Measurements from ENCODE around the gene ARHGAP21. TPM values are rescaled to one million over a fixed set of nuclear protein-coding genes. Genes with fewer than 3 reads are reported as not detected.

ARHGAP21 gene
- total RNA-seq, 1 donor from 2014 or later = 69.7 TPM

DNA sequence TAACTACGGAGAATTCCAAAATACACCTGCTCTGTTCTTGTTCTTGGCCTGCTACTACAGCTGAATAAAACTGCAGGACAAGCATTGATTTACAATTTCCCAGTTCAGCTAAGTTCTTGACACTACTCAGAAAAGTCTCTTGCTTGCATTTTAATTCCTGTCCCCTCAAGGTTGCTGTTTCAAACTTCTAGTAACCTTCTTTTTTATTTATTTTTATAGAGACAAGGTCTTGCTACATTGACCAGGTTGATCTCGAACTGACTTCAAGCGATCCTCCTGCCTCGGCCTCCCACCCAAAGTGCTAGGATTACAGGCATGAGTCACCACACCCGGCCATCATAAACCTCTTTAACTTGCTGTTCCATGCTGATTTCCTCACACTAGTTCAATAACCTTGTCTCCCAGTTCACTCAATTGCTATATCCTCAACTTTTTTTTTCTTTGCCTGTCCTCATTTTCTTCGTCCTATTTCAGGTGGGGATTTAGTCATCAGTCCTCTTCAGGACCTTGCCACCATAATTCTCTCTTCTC is 79.9 kb downstream of the ARHGAP21 start:
- DNase-seq (ENCODE audit: extremely low spot score, unreplicated experiment) = no peak
- Mint-ChIP-seq H3K36me3 (peaks cover 1% of the 10 kb centered on the region), H3K4me3 (no peak overlapping the region), H3K4me1 (ENCODE audit: unreplicated experiment) (no peaks in the 10 kb centered on the region), H3K9me3 (no peaks in the 10 kb centered on the region), H3K27me3 (no peaks in the 10 kb centered on the region), H3K27ac (no peak overlapping the region)
- TF ChIP-seq, protein P1, sequence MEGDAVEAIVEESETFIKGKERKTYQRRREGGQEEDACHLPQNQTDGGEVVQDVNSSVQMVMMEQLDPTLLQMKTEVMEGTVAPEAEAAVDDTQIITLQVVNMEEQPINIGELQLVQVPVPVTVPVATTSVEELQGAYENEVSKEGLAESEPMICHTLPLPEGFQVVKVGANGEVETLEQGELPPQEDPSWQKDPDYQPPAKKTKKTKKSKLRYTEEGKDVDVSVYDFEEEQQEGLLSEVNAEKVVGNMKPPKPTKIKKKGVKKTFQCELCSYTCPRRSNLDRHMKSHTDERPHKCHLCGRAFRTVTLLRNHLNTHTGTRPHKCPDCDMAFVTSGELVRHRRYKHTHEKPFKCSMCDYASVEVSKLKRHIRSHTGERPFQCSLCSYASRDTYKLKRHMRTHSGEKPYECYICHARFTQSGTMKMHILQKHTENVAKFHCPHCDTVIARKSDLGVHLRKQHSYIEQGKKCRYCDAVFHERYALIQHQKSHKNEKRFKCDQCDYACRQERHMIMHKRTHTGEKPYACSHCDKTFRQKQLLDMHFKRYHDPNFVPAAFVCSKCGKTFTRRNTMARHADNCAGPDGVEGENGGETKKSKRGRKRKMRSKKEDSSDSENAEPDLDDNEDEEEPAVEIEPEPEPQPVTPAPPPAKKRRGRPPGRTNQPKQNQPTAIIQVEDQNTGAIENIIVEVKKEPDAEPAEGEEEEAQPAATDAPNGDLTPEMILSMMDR (conservative IDR thresholded peaks at IDR 0.05) = no peak

DNA sequence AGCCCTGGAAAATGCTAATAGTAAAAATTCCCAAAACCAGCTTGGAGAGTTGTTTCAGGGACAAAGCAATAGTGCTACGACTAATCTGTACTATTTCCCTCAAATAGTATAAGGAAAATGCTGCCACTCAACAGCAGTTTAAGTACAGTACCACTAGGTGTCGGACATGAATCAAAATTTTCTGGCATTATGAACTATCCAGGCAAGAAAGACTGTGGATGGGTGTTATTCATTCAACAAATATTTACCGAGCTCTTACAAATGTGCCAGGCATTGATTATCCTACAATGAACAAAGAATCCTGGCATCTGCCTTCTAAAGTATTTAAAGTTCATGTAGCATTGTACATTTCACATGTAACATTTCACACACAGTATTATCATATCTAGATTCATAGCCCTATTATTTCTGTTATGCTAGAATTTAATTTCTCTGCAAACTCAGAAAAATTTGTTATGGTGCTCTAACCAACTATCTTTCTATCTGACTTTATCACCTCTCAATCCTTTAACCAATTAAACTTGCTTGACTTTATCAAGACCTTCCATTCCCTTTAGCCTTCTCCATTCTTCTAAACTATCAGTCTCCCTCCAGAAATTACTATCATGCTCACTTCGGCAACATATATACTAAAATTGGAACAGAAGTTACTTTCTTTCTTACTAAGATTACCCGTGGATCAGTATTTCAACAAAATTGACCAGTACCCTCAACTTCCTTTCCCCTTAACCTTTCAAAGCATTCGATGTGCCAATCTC is 80.6 kb downstream of the ARHGAP21 start:
- DNase-seq (ENCODE audit: extremely low spot score, unreplicated experiment) = no peak
- no peak overlapping the region for H3K27ac Mint-ChIP-seq
- no peaks in the 10 kb centered on the region for H3K27me3 Mint-ChIP-seq
- no peaks in the 10 kb centered on the region for H3K9me3 Mint-ChIP-seq
- H3K36me3 Mint-ChIP-seq = no peaks in the 10 kb centered on the region
- H3K4me1 Mint-ChIP-seq (ENCODE audit: unreplicated experiment) = no peaks in the 10 kb centered on the region
- TF ChIP-seq, protein P1 (conservative IDR thresholded peaks at IDR 0.05) = peak; percentile 80
- no peak overlapping the region for H3K4me3 Mint-ChIP-seq

DNA sequence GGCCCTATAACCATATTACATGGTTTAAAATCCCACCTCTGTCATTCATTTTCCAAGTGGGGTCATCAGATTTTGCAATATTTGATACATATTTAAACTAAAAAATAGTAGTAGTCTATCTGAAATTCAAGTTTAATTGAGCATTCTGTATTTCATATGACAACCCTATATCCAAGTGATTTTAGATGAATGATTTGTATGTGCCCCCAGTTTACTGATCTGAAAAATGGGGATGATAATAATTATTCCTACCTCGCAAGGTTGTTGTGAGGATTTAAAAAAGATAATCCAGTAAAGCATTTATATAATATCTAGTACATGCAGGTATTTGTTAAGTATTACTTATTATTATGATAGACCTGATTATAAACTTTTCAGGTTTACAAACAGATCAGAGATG is 84.6 kb downstream of the ARHGAP21 start:
- H3K9me3 Mint-ChIP-seq = no peaks in the 10 kb centered on the region
- H3K4me3 Mint-ChIP-seq = no peak overlapping the region
- H3K27me3 Mint-ChIP-seq = no peaks in the 10 kb centered on the region
- TF ChIP-seq, protein P1 (conservative IDR thresholded peaks at IDR 0.05) = no peak
- peaks cover 9% of the 10 kb centered on the region for H3K4me1 Mint-ChIP-seq (ENCODE audit: unreplicated experiment)
- no peak for DNase-seq (ENCODE audit: extremely low spot score, unreplicated experiment)
- H3K27ac Mint-ChIP-seq = no peak overlapping the region
- peaks cover 6% of the 10 kb centered on the region for H3K36me3 Mint-ChIP-seq

DNA sequence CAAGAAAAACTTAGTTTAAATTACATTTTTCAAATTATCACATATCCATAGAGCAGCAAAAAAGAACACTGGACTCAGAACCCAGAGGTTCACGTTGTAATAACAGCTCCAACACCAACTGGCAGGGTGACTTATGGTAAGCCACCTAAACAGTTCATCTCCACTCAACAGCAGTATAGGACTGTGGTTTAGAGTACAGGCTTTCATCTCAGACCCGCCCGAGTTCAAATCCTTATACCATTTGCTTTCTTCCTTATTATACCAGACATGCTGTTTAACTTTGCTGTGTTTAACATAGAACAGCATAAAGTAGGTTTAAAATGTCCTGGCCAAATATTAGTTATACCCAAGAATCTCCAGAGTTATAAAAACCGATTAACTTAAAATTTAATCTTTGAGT is 97.9 kb downstream of the ARHGAP21 start:
- no peak overlapping the region for H3K27ac Mint-ChIP-seq
- H3K9me3 Mint-ChIP-seq = no peaks in the 10 kb centered on the region
- no peak overlapping the region for H3K4me3 Mint-ChIP-seq
- DNase-seq (ENCODE audit: extremely low spot score, unreplicated experiment) = no peak
- peaks cover 4% of the 10 kb centered on the region for H3K36me3 Mint-ChIP-seq
- peaks cover 6% of the 10 kb centered on the region for H3K4me1 Mint-ChIP-seq (ENCODE audit: unreplicated experiment)
- TF ChIP-seq, protein P1 (conservative IDR thresholded peaks at IDR 0.05) = no peak
- no peaks in the 10 kb centered on the region for H3K27me3 Mint-ChIP-seq

DNA sequence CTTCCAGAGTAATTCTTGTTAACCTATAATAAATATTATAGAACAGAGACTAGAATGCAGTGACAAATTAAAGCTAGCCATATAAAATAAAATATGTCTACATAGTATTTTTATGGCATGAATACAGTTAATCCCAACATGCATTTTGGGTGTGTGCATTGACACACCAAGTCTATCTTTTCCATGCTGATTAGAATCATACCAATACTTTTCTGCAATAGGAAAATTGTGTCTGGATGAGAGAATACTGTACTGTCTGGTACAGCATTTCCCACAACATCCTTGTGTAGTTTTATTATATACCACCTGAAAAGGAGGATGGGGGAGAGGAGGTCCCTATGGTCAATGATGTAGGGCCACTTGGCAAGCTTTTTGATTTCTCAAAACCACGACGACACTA is 100.3 kb downstream of the ARHGAP21 start:
- Mint-ChIP-seq H3K9me3 (no peaks in the 10 kb centered on the region), H3K4me1 (ENCODE audit: unreplicated experiment) (peaks cover 11% of the 10 kb centered on the region), H3K36me3 (peaks cover 8% of the 10 kb centered on the region), H3K27me3 (no peaks in the 10 kb centered on the region), H3K4me3 (no peak overlapping the region), H3K27ac (no peak overlapping the region)
- DNase-seq (ENCODE audit: extremely low spot score, unreplicated experiment) = no peak
- TF ChIP-seq, protein P1 (conservative IDR thresholded peaks at IDR 0.05) = no peak
